Stimulated activated naive CD8-positive, alpha-beta T cell treated with anti-CD3 and anti-CD28 coated beads, Interleukin-15, Interleukin-2, amounts not matched to agents 100 U/mL and 50 U/mL, for 24 hours (primary cell): ENCODE data around the gene RIN3.

Experiments used
- ATAC-seq: fragments of 150-1000 bp; cut with Tn5 transposase; one replicate; pipeline ENCODE4 v1.10.0; 2021
- DNase-seq: peaks from one replicate; pipeline ENCODE4 v3.0.0; 2021

RIN3 gene

GRCh38 chr14:92724516-92725340 is 211.1 kb downstream of the RIN3 start:
- DNase-seq = no peak
- ATAC-seq = no peak

- DNase-seq = peak; percentile 27
- ATAC-seq = no peak
Observed at GRCh38 chr14:92726135-92726932, 212.8 kb downstream of the RIN3 start.

GRCh38 chr14:92726933-92727262 is 213.3 kb downstream of the RIN3 start:
- ATAC-seq (no peak), DNase-seq (no peak)

- peak; percentile 41 for DNase-seq
- peak; percentile 78 for ATAC-seq
Observed at GRCh38 chr14:92728759-92729364, 215.3 kb downstream of the RIN3 start.

GRCh38 chr14:92729634-92730358 is 216.2 kb downstream of the RIN3 start:
- DNase-seq (peak; percentile 48), ATAC-seq (peak; percentile 80)

GRCh38 chr14:92731622-92732115 is 218.1 kb downstream of the RIN3 start:
- no peak for ATAC-seq

GRCh38 chr14:92733007-92733406 is 219.4 kb downstream of the RIN3 start:
- DNase-seq (no peak), ATAC-seq (no peak)

More at GRCh38 chr14:92731622-92732115, 218.1 kb downstream of the RIN3 start:
- no peak for DNase-seq

GRCh38 chr14:92734618-92735017 is 221.0 kb downstream of the RIN3 start:
- DNase-seq (no peak), ATAC-seq (no peak)

GRCh38 chr14:92735344-92735743 is 221.8 kb downstream of the RIN3 start:
- DNase-seq (no peak), ATAC-seq (no peak)

- no peak for ATAC-seq
Observed at GRCh38 chr14:92737206-92737605, 223.6 kb downstream of the RIN3 start.

GRCh38 chr14:92737619-92738188 is 224.1 kb downstream of the RIN3 start:
- DNase-seq (no peak), ATAC-seq (no peak)

More at GRCh38 chr14:92737206-92737605, 223.6 kb downstream of the RIN3 start:
- no peak for DNase-seq
